IMR-90 (cell line): ENCODE measurements around the gene IAPP. TPM values are rescaled to one million over a fixed set of nuclear protein-coding genes. Genes with fewer than 3 reads are reported as not detected.

Experiments
- ATAC-seq: fragments of 200-7000 bp; cut with Tn5 transposase; 2 replicates; pipeline ENCODE4 v1.9.1; 2020; ENCODE audit warnings: low read depth, mild to moderate bottlenecking, moderate library complexity
- BruUV-seq: library from RNA; stranded (reverse); fragments of 400-500 nt; replicated peaks from 2 replicates; lab custom pipeline; 2021; lab: Mats Ljungman, UMichigan
- CTCF ChIA-PET: fragments of 300-600 bp; formaldehyde crosslinking; extraction: SDS; loops from one replicate; lab custom pipeline; 2021; ENCODE audit warnings: antibody characterized with exemption; lab: Yijun Ruan, JAX
- POLR2A ChIA-PET: fragments of 300-600 bp; sonication (Branson Sonifier 250); formaldehyde crosslinking; loops from one replicate; lab custom pipeline; 2022; ENCODE audit warnings: antibody characterized with exemption; ENCODE audit not compliant: unreplicated experiment; lab: Charles Lee
- DNase-seq: peaks from one replicate; pipeline ENCODE4 v3.0.0; 2013
- H2AFZ ChIP-seq: replicated peaks from 2 replicates; pipeline ENCODE3; 2013; ENCODE audit warnings: low read length, mild to moderate bottlenecking; ENCODE audit not compliant: poor library complexity
- H2AK5ac ChIP-seq: 2 replicates; pipeline ENCODE4 v1.6.1; 2013; ENCODE audit warnings: low read depth, low read length, inconsistent platforms
- H2AK9ac ChIP-seq: replicated peaks from 2 replicates; pipeline ENCODE3; 2013; ENCODE audit warnings: mild to moderate bottlenecking, low read depth, low read length, moderate library complexity; ENCODE audit not compliant: poor library complexity
- H2BK120ac ChIP-seq: 2 replicates; pipeline ENCODE4 v1.6.1; 2013; ENCODE audit warnings: low read depth, low read length, inconsistent platforms
- H2BK15ac ChIP-seq: 3 replicates; pipeline ENCODE4 v1.6.1; 2013; ENCODE audit warnings: low read depth, low read length, inconsistent platforms
- H2BK20ac ChIP-seq: 2 replicates; pipeline ENCODE4 v1.6.1; 2013; ENCODE audit warnings: low read depth, mild to moderate bottlenecking, inconsistent platforms, low read length, moderate library complexity
- H2BK5ac ChIP-seq: 2 replicates; pipeline ENCODE4 v1.6.1; 2013; ENCODE audit warnings: mild to moderate bottlenecking, low read depth, low read length, inconsistent platforms; ENCODE audit not compliant: poor library complexity, severe bottlenecking
- H3K14ac ChIP-seq: replicated peaks from 2 replicates; pipeline ENCODE4 v1.6.1; 2013; ENCODE audit warnings: low read depth, low read length, inconsistent platforms
- H3K18ac ChIP-seq: 2 replicates; pipeline ENCODE4 v1.6.1; 2013; ENCODE audit warnings: low read depth, low read length, control low read depth
- H3K23ac ChIP-seq: 2 replicates; pipeline ENCODE4 v1.6.1; 2013; ENCODE audit warnings: low read depth, low read length, inconsistent platforms
- H3K27ac ChIP-seq: 2 replicates; pipeline ENCODE4 v1.5.1; 2013; ENCODE audit warnings: mild to moderate bottlenecking, control low read depth, low read length; ENCODE audit not compliant: insufficient read depth
- H3K27me3 ChIP-seq: 2 replicates; pipeline ENCODE4 v1.6.1; 2013; ENCODE audit warnings: low read length; ENCODE audit not compliant: control insufficient read depth, insufficient read depth
- H3K36me3 ChIP-seq: 2 replicates; pipeline ENCODE4 v1.6.1; 2013; ENCODE audit warnings: low read length, mixed read lengths; ENCODE audit not compliant: control insufficient read depth, insufficient read depth
- H3K4ac ChIP-seq: 2 replicates; pipeline ENCODE4 v1.6.1; 2013; ENCODE audit warnings: low read depth, low read length, inconsistent platforms
- H3K4me1 ChIP-seq: 2 replicates; pipeline ENCODE4 v1.6.1; 2013; ENCODE audit warnings: low read length, mixed read lengths; ENCODE audit not compliant: control insufficient read depth, insufficient read depth
- H3K4me2 ChIP-seq: 2 replicates; pipeline ENCODE4 v1.6.1; 2013; ENCODE audit warnings: low read depth, mild to moderate bottlenecking, control low read depth, low read length, moderate library complexity
- H3K4me3 ChIP-seq: 2 replicates; pipeline ENCODE4 v1.5.1; 2013; ENCODE audit warnings: low read depth, mild to moderate bottlenecking, control low read depth, low read length, moderate library complexity; ENCODE audit not compliant: insufficient read depth
- H3K56ac ChIP-seq: 2 replicates; pipeline ENCODE4 v1.6.1; 2013; ENCODE audit warnings: low read length, inconsistent platforms; ENCODE audit not compliant: insufficient read depth; ENCODE audit errors: extremely low read depth
- H3K79me1 ChIP-seq, 2 experiments: 2 replicates each; pipeline ENCODE4 v1.6.1; 2013; ENCODE audit warnings: low read length in 2 of 2, inconsistent platforms in 1 of 2, low read depth in 1 of 2
- H3K9ac ChIP-seq: 2 replicates; pipeline ENCODE4 v1.6.1; 2013; ENCODE audit warnings: low read depth, low read length, control low read depth
- H3K9me1 ChIP-seq: 2 replicates; pipeline ENCODE4 v1.6.1; 2013; ENCODE audit warnings: low read length, inconsistent platforms; ENCODE audit not compliant: insufficient read depth
- H3K9me3 ChIP-seq: 2 replicates; pipeline ENCODE4 v1.6.1; 2013; ENCODE audit warnings: low read length; ENCODE audit not compliant: control insufficient read depth, insufficient read depth
- H4K20me1 ChIP-seq: 2 replicates; pipeline ENCODE4 v1.6.1; 2013; ENCODE audit warnings: low read length, inconsistent platforms; ENCODE audit not compliant: insufficient read depth
- H4K5ac ChIP-seq: 2 replicates; pipeline ENCODE4 v1.6.1; 2013; ENCODE audit warnings: mild to moderate bottlenecking, low read depth, low read length, control low read depth
- H4K8ac ChIP-seq, 2 experiments: 2 replicates each; pipeline ENCODE4 v1.6.1; 2013; ENCODE audit warnings: low read depth in 2 of 2, low read length in 2 of 2, control low read depth in 1 of 2, inconsistent platforms in 1 of 2
- H4K91ac ChIP-seq: 2 replicates; pipeline ENCODE4 v1.6.1; 2013; ENCODE audit warnings: low read depth, low read length, inconsistent platforms; ENCODE audit not compliant: insufficient read depth
- CEBPB ChIP-seq: IDR thresholded peaks from 2 replicates; pipeline ENCODE4 v1.6.1; 2012; ENCODE audit warnings: low read depth, low read length, improper control_type of control experiment
- FOS ChIP-seq: fragments of 150-350 bp; IDR thresholded peaks from 2 replicates; pipeline ENCODE4 v1.6.1; 2016; ENCODE audit warnings: low read depth, low read length
- MAZ ChIP-seq: IDR thresholded peaks from 2 replicates; pipeline ENCODE4 v1.6.1; 2012; ENCODE audit warnings: low read depth, mild to moderate bottlenecking, low read length, improper control_type of control experiment, moderate library complexity, borderline replicate concordance
- POLR2A ChIP-seq: IDR thresholded peaks from 2 replicates; pipeline ENCODE4 v1.6.1; 2012; ENCODE audit warnings: mild to moderate bottlenecking, low read depth, low read length
- RAD21 ChIP-seq: IDR thresholded peaks from 2 replicates; pipeline ENCODE4 v1.6.1; 2012; ENCODE audit warnings: low read length, improper control_type of control experiment
- RCOR1 ChIP-seq: IDR thresholded peaks from 2 replicates; pipeline ENCODE4 v1.6.1; 2012; ENCODE audit warnings: mild to moderate bottlenecking, low read length, improper control_type of control experiment; ENCODE audit not compliant: insufficient replicate concordance
- SMC3 ChIP-seq: fragments of 150-350 bp; IDR thresholded peaks from 2 replicates; pipeline ENCODE4 v1.6.1; 2016; ENCODE audit warnings: low read depth, mild to moderate bottlenecking, antibody characterized with exemption, low read length, moderate library complexity
- WGBS, 2 experiments: methylation state at CpG; one replicate each; pipeline versions ENCODE4 v1.1.5 to v1.1.7; 2013; ENCODE audit warnings: missing lambda C conversion rate in 2 of 2; ENCODE audit not compliant: insufficient read length in 1 of 2; ENCODE audit errors: extremely low coverage in 2 of 2; 5-methylcytosine and 5-hydroxymethylcytosine counted together
- dilution Hi-C: fragments of 300-500 bp; cut with HindIII; formaldehyde crosslinking; loops from one replicate; pipeline ENCODE4 v1.14.3; 2018; ENCODE audit warnings: low sequenced_read_pairs; ENCODE audit not compliant: unreplicated experiment
- in situ Hi-C: fragments of 300-500 bp; cut with MboI; formaldehyde crosslinking; loops from 3 replicates; pipeline ENCODE4 v1.14.3; 2019; ENCODE audit warnings: low sequenced_read_pairs, inconsistent platforms, mixed read lengths
- intact Hi-C: fragments of 100-400 bp; cut with micrococcal nuclease; formaldehyde crosslinking; loops from 2 replicates; pipeline ENCODE4 v1.10.0; 2022
- polyA plus RNA-seq, 3 experiments: library from polyadenylated mRNA; depleted of rRNA; stranded (reverse); fragments of >200 nt; gene quantifications; 2 replicates each; pipeline ENCODE4 v1.2.3, GENCODE V29; 2012; ENCODE audit warnings: low replicate concordance in 1 of 3
- total RNA-seq: library from RNA; depleted of rRNA; stranded (reverse); fragments of >200 nt; gene quantifications from 2 replicates; pipeline ENCODE4 v1.2.3, GENCODE V29; 2012
- TF ChIP-seq, protein P1 (sequence below): conservative IDR thresholded peaks from 2 replicates; pipeline ENCODE4 v1.5.1; 2012; ENCODE audit warnings: mild to moderate bottlenecking, low read depth, low read length, improper control_type of control experiment
- TF ChIP-seq, protein P2 (sequence below): fragments of 150-350 bp; IDR thresholded peaks from 2 replicates; pipeline ENCODE4 v1.6.1; 2017; ENCODE audit warnings: mild to moderate bottlenecking, antibody characterized with exemption, low read length, low read depth

Gene IAPP
- total and polyA plus RNA-seq, 2 of the 4 experiments (the other 2 are of a cell fraction), result not detected

DNA sequence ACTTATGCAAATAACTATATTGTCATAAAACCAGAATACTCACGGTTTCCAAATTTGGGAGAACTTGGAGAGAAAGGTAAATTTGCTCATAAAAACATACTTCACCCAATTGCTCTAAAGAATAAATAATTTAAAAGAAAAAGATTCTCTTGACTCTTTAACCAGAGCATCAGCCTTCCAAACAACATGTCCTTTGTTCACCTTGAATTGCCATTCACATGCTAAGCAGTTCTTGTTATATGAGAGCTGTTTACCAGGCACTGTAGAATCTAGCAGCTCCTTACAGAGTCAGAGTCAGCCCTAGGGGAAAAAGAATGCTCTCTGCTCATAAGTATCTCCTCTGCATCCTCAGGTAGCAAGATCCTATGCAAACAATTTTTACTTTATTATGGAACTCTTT lies 48.2 kb upstream of the IAPP start:
- H3K9ac ChIP-seq, result no peak overlapping the region
- H4K20me1 ChIP-seq, result no peaks in the 10 kb centered on the region
- H3K56ac ChIP-seq, result no peak overlapping the region
- no peak overlapping the region for H3K4me3 ChIP-seq
- no peak overlapping the region for H2BK15ac ChIP-seq
- no peak overlapping the region for H4K8ac ChIP-seq
- H2AK9ac ChIP-seq, result no peak overlapping the region
- CTCF ChIA-PET, result no interaction called here
- dilution Hi-C loops, result no loop called here
- no peak overlapping the region for H3K4me2 ChIP-seq
- intact Hi-C loops, result no loop called here
- H3K9me1 ChIP-seq, result no peaks in the 10 kb centered on the region
- no peak overlapping the region for H3K27ac ChIP-seq
- H4K5ac ChIP-seq, result no peak overlapping the region
- ATAC-seq (no peak), DNase-seq (no peak)
- no peak overlapping the region for H2BK5ac ChIP-seq
- H3K27me3 ChIP-seq, result no peaks in the 10 kb centered on the region
- H4K91ac ChIP-seq, result no peak overlapping the region
- no CpG with 5 or more reads among the region's 1 CpG for WGBS, 2 experiments
- H3K4ac ChIP-seq, result no peak overlapping the region
- no peak overlapping the region for H2AK5ac ChIP-seq
- H2BK20ac ChIP-seq, result no peak overlapping the region
- no peak overlapping the region for H3K23ac ChIP-seq
- POLR2A ChIA-PET, result no interaction called here
- TF ChIP-seq CEBPB (no peak), SMC3 (no peak), MAZ (no peak), POLR2A (no peak), RAD21 (no peak), RCOR1 (no peak), FOS (no peak)
- TF ChIP-seq, protein P1, sequence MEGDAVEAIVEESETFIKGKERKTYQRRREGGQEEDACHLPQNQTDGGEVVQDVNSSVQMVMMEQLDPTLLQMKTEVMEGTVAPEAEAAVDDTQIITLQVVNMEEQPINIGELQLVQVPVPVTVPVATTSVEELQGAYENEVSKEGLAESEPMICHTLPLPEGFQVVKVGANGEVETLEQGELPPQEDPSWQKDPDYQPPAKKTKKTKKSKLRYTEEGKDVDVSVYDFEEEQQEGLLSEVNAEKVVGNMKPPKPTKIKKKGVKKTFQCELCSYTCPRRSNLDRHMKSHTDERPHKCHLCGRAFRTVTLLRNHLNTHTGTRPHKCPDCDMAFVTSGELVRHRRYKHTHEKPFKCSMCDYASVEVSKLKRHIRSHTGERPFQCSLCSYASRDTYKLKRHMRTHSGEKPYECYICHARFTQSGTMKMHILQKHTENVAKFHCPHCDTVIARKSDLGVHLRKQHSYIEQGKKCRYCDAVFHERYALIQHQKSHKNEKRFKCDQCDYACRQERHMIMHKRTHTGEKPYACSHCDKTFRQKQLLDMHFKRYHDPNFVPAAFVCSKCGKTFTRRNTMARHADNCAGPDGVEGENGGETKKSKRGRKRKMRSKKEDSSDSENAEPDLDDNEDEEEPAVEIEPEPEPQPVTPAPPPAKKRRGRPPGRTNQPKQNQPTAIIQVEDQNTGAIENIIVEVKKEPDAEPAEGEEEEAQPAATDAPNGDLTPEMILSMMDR, result no peak
- TF ChIP-seq, protein P2, sequence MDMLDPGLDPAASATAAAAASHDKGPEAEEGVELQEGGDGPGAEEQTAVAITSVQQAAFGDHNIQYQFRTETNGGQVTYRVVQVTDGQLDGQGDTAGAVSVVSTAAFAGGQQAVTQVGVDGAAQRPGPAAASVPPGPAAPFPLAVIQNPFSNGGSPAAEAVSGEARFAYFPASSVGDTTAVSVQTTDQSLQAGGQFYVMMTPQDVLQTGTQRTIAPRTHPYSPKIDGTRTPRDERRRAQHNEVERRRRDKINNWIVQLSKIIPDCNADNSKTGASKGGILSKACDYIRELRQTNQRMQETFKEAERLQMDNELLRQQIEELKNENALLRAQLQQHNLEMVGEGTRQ, result no peak
- no peaks in the 10 kb centered on the region for H3K4me1 ChIP-seq
- BruUV-seq, result no TSS peak
- in situ Hi-C loops, result no loop called here
- H3K14ac ChIP-seq, result no peak overlapping the region
- H2BK120ac ChIP-seq, result no peak overlapping the region
- H3K9me3 ChIP-seq, result peaks cover 6% of the 10 kb centered on the region
- no peak overlapping the region for H2AFZ ChIP-seq
- no peak overlapping the region for H3K18ac ChIP-seq
- H3K36me3 ChIP-seq, result no peaks in the 10 kb centered on the region
- no peaks in the 10 kb centered on the region for H3K79me1 ChIP-seq
